ENCODE data around the gene UST. TPM values are rescaled to one million over a fixed set of nuclear protein-coding genes. Genes with fewer than 3 reads are reported as not detected.

UST gene
- polyA plus RNA-seq, 4 donors = 0.81 to 4.0 (median 1.4) TPM; not detected in 1

GRCh38 chr6:148739822-148740128, 7.1 kb upstream of the UST start:
- no peak overlapping the region for H3K27ac ChIP-seq (ENCODE audit: low read depth in 1 of 3, low read length in 2 of 3)
- H3K9me3 ChIP-seq (ENCODE audit: control insufficient read depth in 2 of 2, insufficient read depth in 1 of 2, low read depth in 1 of 2, low read length in 1 of 2) = no peaks in the 10 kb centered on the region
- H3K4me1 ChIP-seq (ENCODE audit: control insufficient read depth in 3 of 3, insufficient read depth in 2 of 3, low read depth in 1 of 3, low read length in 2 of 3) = no peaks in the 10 kb centered on the region
- DNase-seq (no peak), FAIRE-seq (no peak)
- 61 to 75% (median 67%) methylated on average over 3 of the region's 3 CpGs for WGBS, 3 donors
- no peaks in the 10 kb centered on the region for H3K36me3 ChIP-seq (ENCODE audit: control insufficient read depth in 3 of 3, insufficient read depth in 2 of 3, low read depth in 1 of 3, low read length in 3 of 3)
- H3K4me3 ChIP-seq (ENCODE audit: low read depth in 1 of 3, low read length in 3 of 3) = no peak overlapping the region
- H3K27me3 ChIP-seq (ENCODE audit: control insufficient read depth in 3 of 3, insufficient read depth in 3 of 3, low read length in 3 of 3) = peaks cover 4 to 7% (median 5%) of the 10 kb centered on the region in 3 donors

GRCh38 chr6:148743476-148743875, 3.4 kb upstream of the UST start:
- H3K27me3 ChIP-seq (ENCODE audit: control insufficient read depth in 3 of 3, insufficient read depth in 3 of 3, low read length in 3 of 3) = peaks cover 6 to 38% (median 8%) of the 10 kb centered on the region in 3 donors
- no peak overlapping the region for H3K4me3 ChIP-seq (ENCODE audit: low read depth in 1 of 3, low read length in 3 of 3)
- no peaks in the 10 kb centered on the region for H3K36me3 ChIP-seq (ENCODE audit: control insufficient read depth in 3 of 3, insufficient read depth in 2 of 3, low read depth in 1 of 3, low read length in 3 of 3)
- peaks cover 0 to 6% (median 0%) of the 10 kb centered on the region in 3 donors for H3K4me1 ChIP-seq (ENCODE audit: control insufficient read depth in 3 of 3, insufficient read depth in 2 of 3, low read depth in 1 of 3, low read length in 2 of 3)
- no peak for FAIRE-seq
- no peaks in the 10 kb centered on the region for H3K9me3 ChIP-seq (ENCODE audit: control insufficient read depth in 2 of 2, insufficient read depth in 1 of 2, low read depth in 1 of 2, low read length in 1 of 2)
- H3K27ac ChIP-seq (ENCODE audit: low read depth in 1 of 3, low read length in 2 of 3) = no peak overlapping the region
- WGBS, 3 donors = 20 to 54% (median 39%) methylated on average over 4 of the region's 4 CpGs
- no peak for DNase-seq

- WGBS, 3 donors = 17 to 27% (median 23%) methylated on average over 6 of the region's 6 CpGs
- peak overlapping the region in 1 of 3 donors; percentile 52 for H3K4me3 ChIP-seq (ENCODE audit: low read depth in 1 of 3, low read length in 3 of 3)
- peak overlapping the region in 2 of 3 donors; percentile 8 to 67 for H3K27ac ChIP-seq (ENCODE audit: low read depth in 1 of 3, low read length in 2 of 3)
- no peaks in the 10 kb centered on the region for H3K9me3 ChIP-seq (ENCODE audit: control insufficient read depth in 2 of 2, insufficient read depth in 1 of 2, low read depth in 1 of 2, low read length in 1 of 2)
- H3K36me3 ChIP-seq (ENCODE audit: control insufficient read depth in 3 of 3, insufficient read depth in 2 of 3, low read depth in 1 of 3, low read length in 3 of 3) = no peaks in the 10 kb centered on the region
- peaks cover 6 to 46% (median 8%) of the 10 kb centered on the region in 3 donors for H3K27me3 ChIP-seq (ENCODE audit: control insufficient read depth in 3 of 3, insufficient read depth in 3 of 3, low read length in 3 of 3)
- DNase-seq (no peak), FAIRE-seq (no peak)
- H3K4me1 ChIP-seq (ENCODE audit: control insufficient read depth in 3 of 3, insufficient read depth in 2 of 3, low read depth in 1 of 3, low read length in 2 of 3) = peaks cover 0 to 6% (median 0%) of the 10 kb centered on the region in 3 donors
Measured at GRCh38 chr6:148745926-148746325, 904 bp upstream of the UST start.

- Histone ChIP-seq H3K9me3 (ENCODE audit: control insufficient read depth in 2 of 2, insufficient read depth in 1 of 2, low read depth in 1 of 2, low read length in 1 of 2) (no peaks in the 10 kb centered on the region), H3K4me1 (ENCODE audit: control insufficient read depth in 3 of 3, insufficient read depth in 2 of 3, low read depth in 1 of 3, low read length in 2 of 3) (peaks cover 0 to 6% (median 2%) of the 10 kb centered on the region in 3 donors), H3K4me3 (ENCODE audit: low read depth in 1 of 3, low read length in 3 of 3) (peak overlapping the region; percentile 56 to 58 (median 57)), H3K27ac (ENCODE audit: low read depth in 1 of 3, low read length in 2 of 3) (peak overlapping the region in 2 of 3 donors; percentile 65 to 67), H3K36me3 (ENCODE audit: control insufficient read depth in 3 of 3, insufficient read depth in 2 of 3, low read depth in 1 of 3, low read length in 3 of 3) (no peaks in the 10 kb centered on the region), H3K27me3 (ENCODE audit: control insufficient read depth in 3 of 3, insufficient read depth in 3 of 3, low read length in 3 of 3) (peaks cover 6 to 49% (median 8%) of the 10 kb centered on the region in 3 donors)
- 0 to 1% (median 0%) methylated on average over 27 to 45 of the region's 45 CpGs for WGBS, 3 donors
- no peak for FAIRE-seq
- DNase-seq = no peak
Measured at GRCh38 chr6:148747145-148747470, 278 bp downstream of the UST start.

- DNase-seq (peak; percentile 30 to 55), FAIRE-seq (no peak)
- H3K4me3 ChIP-seq (ENCODE audit: low read depth in 1 of 3, low read length in 3 of 3) = peak overlapping the region; percentile 56 to 60 (median 58)
- H3K27ac ChIP-seq (ENCODE audit: low read depth in 1 of 3, low read length in 2 of 3) = peak overlapping the region in 2 of 3 donors; percentile 65 to 67
- H3K36me3 ChIP-seq (ENCODE audit: control insufficient read depth in 3 of 3, insufficient read depth in 2 of 3, low read depth in 1 of 3, low read length in 3 of 3) = no peaks in the 10 kb centered on the region
- H3K27me3 ChIP-seq (ENCODE audit: control insufficient read depth in 3 of 3, insufficient read depth in 3 of 3, low read length in 3 of 3) = peaks cover 6 to 51% (median 8%) of the 10 kb centered on the region in 3 donors
- 1% methylated on average over 53 to 66 of the region's 66 CpGs for WGBS, 3 donors
- no peaks in the 10 kb centered on the region for H3K9me3 ChIP-seq (ENCODE audit: control insufficient read depth in 2 of 2, insufficient read depth in 1 of 2, low read depth in 1 of 2, low read length in 1 of 2)
- H3K4me1 ChIP-seq (ENCODE audit: control insufficient read depth in 3 of 3, insufficient read depth in 2 of 3, low read depth in 1 of 3, low read length in 2 of 3) = peaks cover 0 to 6% (median 2%) of the 10 kb centered on the region in 3 donors
Measured at GRCh38 chr6:148747471-148748165, 788 bp downstream of the UST start.

- H3K4me1 ChIP-seq (ENCODE audit: control insufficient read depth in 3 of 3, insufficient read depth in 2 of 3, low read depth in 1 of 3, low read length in 2 of 3) = peaks cover 0 to 6% (median 2%) of the 10 kb centered on the region in 3 donors
- no peaks in the 10 kb centered on the region for H3K36me3 ChIP-seq (ENCODE audit: control insufficient read depth in 3 of 3, insufficient read depth in 2 of 3, low read depth in 1 of 3, low read length in 3 of 3)
- H3K9me3 ChIP-seq (ENCODE audit: control insufficient read depth in 2 of 2, insufficient read depth in 1 of 2, low read depth in 1 of 2, low read length in 1 of 2) = no peaks in the 10 kb centered on the region
- DNase-seq = no peak
- WGBS, 3 donors = 81 to 85% (median 83%) methylated on average over 1 of the region's 1 CpG
- peaks cover 2 to 46% (median 4%) of the 10 kb centered on the region in 3 donors for H3K27me3 ChIP-seq (ENCODE audit: control insufficient read depth in 3 of 3, insufficient read depth in 3 of 3, low read length in 3 of 3)
- no peak overlapping the region for H3K4me3 ChIP-seq (ENCODE audit: low read depth in 1 of 3, low read length in 3 of 3)
- no peak for FAIRE-seq
- no peak overlapping the region for H3K27ac ChIP-seq (ENCODE audit: low read depth in 1 of 3, low read length in 2 of 3)
Measured at GRCh38 chr6:148749674-148750073, 2.8 kb downstream of the UST start.

GRCh38 chr6:148750838-148751792, 4.3 kb downstream of the UST start:
- no peaks in the 10 kb centered on the region for H3K36me3 ChIP-seq (ENCODE audit: control insufficient read depth in 3 of 3, insufficient read depth in 2 of 3, low read depth in 1 of 3, low read length in 3 of 3)
- peaks cover 0 to 3% (median 2%) of the 10 kb centered on the region in 3 donors for H3K4me1 ChIP-seq (ENCODE audit: control insufficient read depth in 3 of 3, insufficient read depth in 2 of 3, low read depth in 1 of 3, low read length in 2 of 3)
- H3K27ac ChIP-seq (ENCODE audit: low read depth in 1 of 3, low read length in 2 of 3) = no peak overlapping the region
- peaks cover 2 to 35% (median 2%) of the 10 kb centered on the region in 3 donors for H3K27me3 ChIP-seq (ENCODE audit: control insufficient read depth in 3 of 3, insufficient read depth in 3 of 3, low read length in 3 of 3)
- no peaks in the 10 kb centered on the region for H3K9me3 ChIP-seq (ENCODE audit: control insufficient read depth in 2 of 2, insufficient read depth in 1 of 2, low read depth in 1 of 2, low read length in 1 of 2)
- DNase-seq (no peak), FAIRE-seq (no peak)
- H3K4me3 ChIP-seq (ENCODE audit: low read depth in 1 of 3, low read length in 3 of 3) = no peak overlapping the region
- WGBS, 3 donors = 88 to 91% (median 91%) methylated on average over 13 of the region's 13 CpGs

- WGBS, 3 donors = 76 to 83% (median 82%) methylated on average over 2 of the region's 2 CpGs
- FAIRE-seq = no peak
- Histone ChIP-seq H3K4me1 (ENCODE audit: control insufficient read depth in 3 of 3, insufficient read depth in 2 of 3, low read depth in 1 of 3, low read length in 2 of 3) (peaks cover 0 to 2% (median 0%) of the 10 kb centered on the region in 3 donors), H3K36me3 (ENCODE audit: control insufficient read depth in 3 of 3, insufficient read depth in 2 of 3, low read depth in 1 of 3, low read length in 3 of 3) (no peaks in the 10 kb centered on the region), H3K27me3 (ENCODE audit: control insufficient read depth in 3 of 3, insufficient read depth in 3 of 3, low read length in 3 of 3) (peaks cover 0 to 29% (median 2%) of the 10 kb centered on the region in 3 donors), H3K9me3 (ENCODE audit: control insufficient read depth in 2 of 2, insufficient read depth in 1 of 2, low read depth in 1 of 2, low read length in 1 of 2) (no peaks in the 10 kb centered on the region), H3K4me3 (ENCODE audit: low read depth in 1 of 3, low read length in 3 of 3) (no peak overlapping the region), H3K27ac (ENCODE audit: low read depth in 1 of 3, low read length in 2 of 3) (no peak overlapping the region)
- no peak for DNase-seq
Measured at GRCh38 chr6:148751793-148752170, 5.0 kb downstream of the UST start.
